Right renal pelvis (tissue), 4 donors: ENCODE data around the gene AHI1. TPM values are rescaled to one million over a fixed set of nuclear protein-coding genes. Genes with fewer than 3 reads are reported as not detected.
"Not testable (repeated sequence)": the region's sequence is repeated elsewhere in the genome, so short reads cannot be mapped to it uniquely, and the experiment has no call there.

ENCODE experiments used
- DNase-seq, 4 donors: peaks; one replicate each; pipeline ENCODE4 v3.0.0-alpha.2; 2013; ENCODE audit warnings: low read depth in 4 of 4, low spot score in 3 of 4, missing footprints in 1 of 4
- polyA plus RNA-seq, 4 donors: library from polyadenylated mRNA; unstranded; fragments of 120-200 nt; gene quantifications; one replicate each; pipeline ENCODE4 v1.2.1, GENCODE V29; 2013; ENCODE audit not compliant: insufficient read length in 4 of 4

The AHI1 gene
- polyA plus RNA-seq, 4 donors = 47.5 to 70.1 (median 58.9) TPM

DNA sequence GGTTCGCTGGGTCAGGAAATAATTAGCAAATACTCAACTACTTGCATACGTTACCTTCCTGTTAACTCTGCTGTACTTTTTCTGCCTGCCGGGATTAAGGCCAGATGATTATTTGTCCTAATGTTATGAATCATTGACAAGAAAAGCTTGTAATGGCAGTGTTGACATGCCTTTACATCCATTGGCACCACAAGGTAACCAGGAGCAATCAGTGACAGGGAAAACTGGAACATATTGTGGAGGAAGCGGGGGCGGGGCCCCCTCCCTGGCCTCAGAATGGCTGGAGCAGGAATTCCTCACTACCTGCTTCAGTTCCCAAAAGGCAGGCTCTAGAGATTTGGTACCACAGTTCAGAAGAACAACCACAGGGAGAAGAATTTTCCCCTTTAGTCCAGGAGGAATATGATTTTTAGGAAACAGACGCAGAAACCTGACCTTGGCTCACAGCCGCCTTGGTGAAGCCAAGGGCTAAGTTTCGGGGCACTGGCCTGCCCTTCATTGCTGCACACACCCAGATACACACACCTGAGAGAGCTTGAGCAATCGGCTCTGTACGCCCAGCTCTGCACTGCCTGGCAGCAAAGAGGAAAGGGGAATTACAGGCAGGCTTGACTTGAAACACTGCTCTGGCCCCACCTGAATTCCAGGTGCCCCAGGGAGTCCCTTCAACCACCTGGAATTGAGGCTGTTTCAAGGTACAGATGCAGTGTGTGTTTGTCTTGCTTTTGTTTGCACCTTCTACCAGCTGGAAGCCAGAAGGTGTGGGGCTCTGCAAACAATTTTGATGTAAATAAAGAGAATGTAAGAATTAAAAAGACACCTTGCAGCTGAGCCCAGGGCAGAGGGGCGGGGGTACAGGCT is 226.6 kb downstream of the AHI1 start:
- no peak for DNase-seq

DNA sequence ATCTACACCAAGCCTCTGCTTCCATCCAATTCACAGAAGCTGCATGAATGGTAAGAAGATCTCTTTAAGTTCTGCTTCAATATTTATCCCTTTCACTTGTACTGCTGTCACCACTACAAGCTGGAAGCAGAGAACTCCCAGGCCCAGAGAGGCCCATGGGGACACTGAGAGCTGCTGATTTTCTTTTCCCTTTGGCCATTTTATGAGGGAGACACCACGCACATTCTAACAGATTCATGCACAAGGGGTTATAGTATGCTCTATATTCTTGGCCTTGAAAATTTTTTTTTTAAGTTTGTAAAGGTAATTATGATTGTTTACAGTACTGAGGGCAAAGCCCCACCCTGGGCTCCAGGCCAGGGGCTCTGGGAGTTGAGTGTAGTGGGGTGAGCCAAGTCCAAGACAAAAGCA is 228.1 kb downstream of the AHI1 start:
- DNase-seq = no peak

DNA sequence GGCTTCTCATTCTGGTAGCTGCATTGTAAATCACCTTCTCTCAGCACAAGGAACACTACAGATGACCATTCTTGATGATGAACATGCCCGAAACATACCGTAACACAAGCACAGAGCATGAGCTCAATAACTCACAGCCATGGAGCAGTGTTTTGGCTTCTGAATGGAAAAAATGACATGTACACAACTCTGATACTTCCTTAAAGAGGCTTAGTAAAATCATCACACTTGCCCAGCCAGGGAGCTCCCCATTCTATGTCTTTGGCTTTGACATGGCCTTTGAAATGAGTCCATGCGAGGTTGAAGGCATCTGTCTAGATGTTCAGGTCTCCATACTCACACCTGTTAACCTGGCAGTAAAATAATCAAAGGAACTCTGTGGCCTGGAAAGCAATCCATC is 228.8 kb downstream of the AHI1 start:
- no peak for DNase-seq

DNA sequence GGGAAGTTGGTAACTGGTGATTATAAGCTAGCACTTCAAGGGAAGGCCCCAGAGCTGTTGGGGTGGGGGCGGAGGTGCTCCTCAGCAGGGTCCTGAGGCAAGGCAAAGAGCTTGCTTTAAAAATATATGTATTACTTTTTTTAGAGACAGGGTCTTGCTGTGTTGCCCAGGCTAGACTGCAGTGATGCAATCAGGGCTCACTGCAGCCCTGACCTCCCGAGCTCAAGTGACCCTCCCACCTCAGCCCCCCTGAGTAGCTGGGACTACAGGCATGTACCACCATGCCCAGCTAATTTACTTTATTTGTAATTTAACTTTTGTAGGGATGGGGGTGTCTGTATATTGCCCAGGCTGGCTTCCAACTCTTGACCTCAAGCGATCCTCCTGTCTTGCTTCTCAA is 229.3 kb downstream of the AHI1 start:
- no peak for DNase-seq

DNA sequence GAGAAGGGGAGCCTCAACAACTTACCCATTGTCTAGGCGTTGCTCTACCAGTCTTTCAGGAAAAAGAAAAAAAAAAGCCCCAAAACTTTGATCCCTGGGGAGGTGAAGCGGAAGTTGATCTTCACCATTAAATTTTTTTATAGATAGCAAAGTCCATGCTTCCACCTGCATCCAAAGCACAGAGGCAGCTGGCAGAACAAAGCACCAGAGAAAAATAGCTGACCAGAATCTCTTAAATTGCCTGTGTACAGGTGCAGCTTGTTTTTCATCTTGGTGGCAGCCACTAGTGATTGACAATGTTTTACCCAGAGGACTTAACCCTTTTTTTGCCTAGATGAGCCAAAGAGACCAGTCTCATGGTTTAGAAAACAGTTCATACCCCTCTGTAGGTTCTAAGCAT is 230.5 kb downstream of the AHI1 start:
- DNase-seq = no peak

DNA sequence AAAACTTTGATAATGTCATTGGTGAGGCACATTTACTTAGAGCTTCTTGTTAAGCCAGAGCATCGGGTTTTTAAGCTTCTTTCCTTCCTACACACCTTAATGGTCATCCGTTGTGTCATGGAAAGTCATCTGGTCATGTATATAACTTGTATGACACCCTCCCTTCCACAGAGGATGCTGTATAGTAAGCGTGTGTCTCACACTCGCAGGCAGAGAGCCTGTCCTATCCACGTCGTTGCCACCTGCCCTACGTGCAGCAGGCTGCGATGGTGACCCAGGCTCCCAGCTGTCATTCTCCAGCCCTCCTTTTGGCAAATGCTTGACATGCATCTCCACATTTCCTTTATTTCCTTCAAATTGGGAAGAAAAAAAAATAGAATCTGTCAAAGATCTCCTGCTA is 230.9 kb downstream of the AHI1 start:
- DNase-seq = no peak

DNA sequence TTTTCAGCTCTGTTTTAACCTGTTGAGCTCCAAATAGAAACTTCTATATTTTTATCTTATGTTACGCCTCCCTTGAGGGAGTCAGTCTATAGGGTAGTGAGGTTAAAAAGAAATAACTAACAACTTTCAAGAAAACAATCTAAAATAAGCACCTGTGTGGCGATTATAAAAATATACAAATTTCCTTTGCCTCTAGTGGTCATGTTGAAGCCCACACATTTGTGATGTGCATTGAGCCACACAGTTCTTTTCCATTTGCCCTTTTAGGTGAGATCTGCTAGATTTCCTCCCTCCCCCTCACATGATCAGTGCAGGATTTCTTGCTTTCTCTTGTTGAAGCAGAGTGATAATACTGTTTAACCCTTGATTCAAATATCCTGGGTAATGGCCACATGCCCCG is 232.3 kb downstream of the AHI1 start:
- no peak for DNase-seq

DNA sequence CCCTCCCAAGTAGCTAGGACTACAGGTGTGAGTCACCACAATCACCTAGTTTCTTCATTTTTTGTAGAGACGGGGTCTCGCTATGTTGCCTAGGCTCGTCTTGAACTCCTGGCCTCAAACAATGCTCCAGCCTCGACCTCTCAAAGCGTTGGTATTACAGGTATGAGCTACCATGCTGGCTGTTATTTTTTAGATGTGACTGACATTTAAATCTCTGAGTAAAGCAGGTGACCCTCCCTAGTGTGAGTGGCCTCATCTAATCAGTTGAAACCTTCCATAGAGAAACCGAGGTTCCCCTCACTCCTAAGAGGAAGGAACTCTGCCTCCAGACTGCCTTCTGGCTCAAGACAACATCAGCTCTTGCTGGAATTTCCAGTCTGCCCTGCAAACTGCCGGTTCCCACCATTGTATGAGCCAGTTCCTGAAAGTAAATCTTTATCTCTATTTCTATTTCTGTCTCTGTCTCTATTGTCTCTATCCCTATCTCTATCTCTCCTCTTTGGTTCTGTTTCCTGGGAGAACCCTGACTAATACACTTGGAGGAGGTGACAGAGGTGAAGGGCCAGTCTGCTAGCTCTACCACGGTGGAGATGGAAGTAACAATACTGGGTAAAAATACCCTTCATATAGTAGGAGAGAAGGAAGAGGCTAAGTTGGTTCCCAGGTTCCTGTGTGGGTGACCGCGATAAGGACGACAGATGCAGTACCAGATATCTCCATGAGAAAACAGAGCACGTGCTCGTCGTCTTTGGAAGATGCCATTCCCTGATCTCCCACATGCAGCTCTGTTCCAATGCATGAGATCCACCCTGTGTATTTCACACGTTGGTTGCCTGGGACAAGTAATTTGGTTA is 235.4 kb downstream of the AHI1 start:
- DNase-seq = no peak

DNA sequence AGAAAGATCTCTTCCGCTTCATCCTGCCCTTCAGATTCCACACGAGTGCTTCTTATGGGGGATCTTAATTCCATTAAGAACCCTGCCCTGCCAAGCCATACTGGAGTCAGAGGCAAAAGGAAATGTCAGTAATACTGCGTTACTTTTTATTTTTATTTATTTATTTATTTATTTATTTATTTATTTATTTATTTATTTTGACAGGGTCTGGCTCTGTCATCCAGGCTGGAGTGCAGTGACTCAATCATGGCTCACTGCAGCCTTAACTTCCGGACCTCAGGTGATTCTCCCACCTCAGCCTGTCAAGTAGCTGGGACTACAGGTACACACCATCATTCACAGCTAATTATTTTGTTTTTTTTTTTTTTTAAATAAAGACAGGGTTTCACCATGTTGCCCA is 236.9 kb downstream of the AHI1 start:
- DNase-seq = no peak

DNA sequence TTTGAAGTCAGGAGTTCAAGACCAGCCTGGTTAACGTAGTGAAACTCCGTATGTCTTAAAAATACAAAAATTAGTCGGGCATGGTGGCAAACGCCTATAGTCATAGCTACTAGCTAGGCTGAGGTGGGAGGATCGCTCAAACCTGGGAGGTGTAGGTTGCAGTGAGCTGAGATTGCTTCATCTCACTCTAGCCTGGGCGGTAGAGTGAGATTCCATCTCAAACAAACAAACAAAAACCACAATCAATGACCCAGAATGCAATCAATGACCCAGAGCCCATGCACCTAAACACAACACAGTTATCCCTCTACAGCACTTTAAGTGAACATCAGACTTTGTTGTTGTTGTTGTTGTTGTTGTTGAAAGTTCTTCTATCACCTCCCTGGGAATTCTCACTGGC is 238.6 kb downstream of the AHI1 start:
- no peak for DNase-seq

DNA sequence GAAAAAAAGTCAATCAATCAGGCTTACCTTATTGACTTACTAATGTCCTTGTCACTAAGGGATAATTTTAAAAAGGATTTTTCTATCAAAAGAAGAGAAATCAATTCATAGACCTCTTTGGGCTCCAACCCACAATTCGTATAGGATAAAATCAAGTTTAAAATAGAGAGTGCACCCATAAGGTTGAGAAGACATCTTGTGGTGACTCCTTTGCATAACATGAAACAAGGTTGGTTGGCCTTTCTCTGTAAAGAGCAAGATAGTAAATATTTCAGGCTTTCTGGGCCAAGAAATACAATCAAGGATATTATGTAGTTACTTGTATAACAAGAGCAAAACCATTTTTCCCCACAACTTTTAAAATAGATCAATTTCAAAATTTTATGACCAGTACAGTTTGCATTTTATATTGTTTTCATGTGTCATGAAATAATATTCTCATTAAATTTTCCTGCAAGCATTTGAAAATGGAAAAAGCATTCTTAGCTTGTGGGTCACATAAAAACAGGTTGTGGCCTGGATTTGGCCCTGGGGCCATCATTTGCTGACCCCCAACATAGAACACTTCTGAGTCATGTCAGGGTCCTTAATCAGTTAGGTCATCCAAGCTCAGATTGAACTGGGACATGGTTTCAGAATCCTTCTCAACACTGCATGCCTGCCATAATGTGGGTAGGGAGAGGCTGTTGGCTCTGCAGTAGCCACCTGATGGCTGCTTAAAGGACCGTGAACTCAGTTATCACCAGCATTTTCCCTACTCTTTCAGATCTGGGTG is 239.7 kb downstream of the AHI1 start:
- DNase-seq = no peak

DNA sequence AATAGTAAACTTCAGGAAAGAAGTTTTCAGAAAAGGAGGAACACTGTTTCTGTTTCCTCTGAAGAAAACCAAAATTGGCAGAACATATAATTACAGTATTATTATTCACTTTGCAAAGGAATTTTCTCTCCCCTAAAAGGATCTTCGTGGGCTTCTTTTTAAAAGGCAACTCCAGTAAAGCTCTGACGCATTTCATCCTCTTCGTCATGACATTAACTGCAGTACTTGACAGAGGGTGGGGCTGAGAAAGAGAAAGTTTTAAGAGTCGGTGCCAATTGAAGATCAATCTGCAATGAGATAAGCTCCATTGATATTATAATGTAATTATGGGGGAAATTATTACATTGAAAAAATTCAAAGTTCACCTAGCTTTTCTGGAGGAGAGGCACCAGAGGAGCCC is 240.7 kb downstream of the AHI1 start:
- no peak for DNase-seq

DNA sequence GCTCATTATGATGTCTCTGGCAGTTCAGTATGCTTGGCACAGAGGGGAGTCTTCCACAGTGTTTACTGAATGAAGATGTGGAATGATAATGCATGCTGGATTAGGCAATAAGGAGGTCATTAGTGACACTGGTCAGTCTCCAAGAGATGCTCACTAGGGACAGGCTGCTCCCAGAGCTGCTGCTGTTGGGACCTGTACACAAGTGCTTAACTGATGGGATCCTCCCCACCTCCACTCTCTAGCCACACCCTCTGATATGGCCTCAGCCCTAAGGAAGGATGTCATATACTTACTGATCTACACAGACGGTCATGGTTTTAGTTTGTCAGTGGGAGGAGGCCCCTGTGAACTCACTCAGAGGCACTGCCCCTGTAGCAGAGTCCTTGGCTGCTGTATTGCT is 243.1 kb downstream of the AHI1 start:
- no peak for DNase-seq

DNA sequence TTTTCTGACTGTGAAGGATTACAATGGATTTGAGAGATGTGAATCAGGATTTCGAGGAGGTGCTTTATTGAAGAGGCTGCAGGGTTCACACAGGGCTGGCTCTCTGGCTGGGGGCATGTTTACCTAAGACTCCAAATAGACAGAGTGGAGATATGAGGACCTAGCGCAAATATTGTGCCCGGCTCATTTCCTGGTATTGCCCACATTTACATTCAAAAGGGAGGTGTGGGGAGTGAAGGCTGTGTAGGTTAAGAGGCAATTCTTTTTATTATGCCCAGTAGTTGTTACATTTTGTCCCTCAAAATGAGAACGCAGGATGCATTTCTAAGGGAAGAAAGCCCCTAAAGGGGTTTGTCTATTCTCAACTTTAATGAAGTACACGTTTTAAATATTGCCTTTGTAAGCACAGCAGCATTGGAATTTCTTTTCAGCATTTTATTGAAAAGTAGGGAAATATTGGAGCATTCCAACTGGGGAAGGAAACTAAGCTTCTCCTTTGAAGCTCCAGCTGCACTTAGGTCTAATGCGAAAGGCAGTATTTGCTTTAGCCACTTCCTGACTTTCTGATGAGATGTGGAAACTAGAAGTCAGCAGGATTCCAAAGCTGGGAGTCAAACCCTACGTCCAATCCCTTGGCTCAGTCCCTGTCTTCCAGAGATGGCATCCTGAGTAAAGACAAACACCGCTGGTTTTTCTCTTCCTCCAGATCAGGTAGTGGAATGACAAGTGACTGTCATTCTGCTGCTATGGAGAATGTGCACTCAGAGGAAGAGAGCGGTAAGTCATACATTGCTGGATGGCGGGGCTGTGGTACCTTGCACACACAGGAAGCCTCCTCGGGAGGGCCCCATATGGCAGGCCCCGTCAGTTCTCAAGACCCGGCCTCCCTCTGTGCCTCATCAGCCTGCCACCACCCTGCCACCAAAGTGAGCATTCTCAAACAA is 245.8 kb downstream of the AHI1 start:
- DNase-seq = no peak

DNA sequence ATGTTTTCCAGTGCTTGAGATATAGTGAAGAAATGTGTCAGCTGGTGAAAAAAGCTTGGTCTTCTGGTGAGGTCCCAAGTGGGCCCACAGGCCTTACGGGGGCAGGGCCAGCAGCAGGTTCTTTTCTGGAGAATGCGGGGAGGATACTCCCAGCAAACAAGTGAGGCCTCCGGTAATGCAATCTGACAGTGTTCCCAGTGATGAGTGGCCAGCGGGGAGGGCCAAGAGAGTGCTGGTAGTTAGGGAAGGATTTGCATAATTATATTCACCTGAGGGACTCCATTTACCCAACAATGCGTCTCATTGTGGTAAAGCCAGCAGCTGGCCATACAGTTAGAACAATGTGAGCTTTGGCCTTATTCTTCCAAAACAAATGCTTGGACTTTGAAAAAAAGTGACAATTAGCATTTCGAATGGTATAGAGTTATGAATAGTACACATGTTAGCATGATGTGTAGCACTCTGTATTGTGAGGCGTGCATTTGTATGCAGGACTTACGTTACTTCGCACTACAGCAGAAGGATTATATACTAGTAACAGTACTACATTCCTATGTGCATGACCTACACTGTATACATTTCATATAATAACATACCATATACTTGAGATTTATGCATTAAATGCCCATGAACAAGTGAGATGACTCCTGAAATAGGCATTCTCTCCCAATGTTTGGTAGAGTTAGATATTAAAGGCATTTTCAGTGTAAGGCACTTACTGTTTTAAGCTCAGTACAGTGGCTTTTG is 246.6 kb downstream of the AHI1 start:
- no peak for DNase-seq

DNA sequence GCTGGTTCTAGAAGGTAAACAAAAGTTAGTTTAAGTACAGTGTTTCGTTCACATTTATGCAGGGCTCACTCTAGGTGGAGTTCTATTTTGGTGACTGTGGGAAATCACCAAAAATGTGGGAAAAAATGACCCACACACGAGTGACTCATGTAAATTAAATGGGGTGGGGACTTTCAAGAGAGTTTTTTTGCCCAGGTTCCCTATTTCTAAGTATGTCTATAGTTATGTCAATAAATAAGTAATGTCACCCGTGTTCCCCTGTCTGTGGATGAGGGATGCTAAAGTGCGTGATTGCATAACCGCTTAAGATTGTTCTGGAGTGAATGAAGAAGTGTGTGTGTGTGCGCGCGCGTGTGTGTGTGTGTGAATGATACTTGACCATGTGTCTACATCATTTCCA is 247.3 kb downstream of the AHI1 start:
- no peak for DNase-seq

DNA sequence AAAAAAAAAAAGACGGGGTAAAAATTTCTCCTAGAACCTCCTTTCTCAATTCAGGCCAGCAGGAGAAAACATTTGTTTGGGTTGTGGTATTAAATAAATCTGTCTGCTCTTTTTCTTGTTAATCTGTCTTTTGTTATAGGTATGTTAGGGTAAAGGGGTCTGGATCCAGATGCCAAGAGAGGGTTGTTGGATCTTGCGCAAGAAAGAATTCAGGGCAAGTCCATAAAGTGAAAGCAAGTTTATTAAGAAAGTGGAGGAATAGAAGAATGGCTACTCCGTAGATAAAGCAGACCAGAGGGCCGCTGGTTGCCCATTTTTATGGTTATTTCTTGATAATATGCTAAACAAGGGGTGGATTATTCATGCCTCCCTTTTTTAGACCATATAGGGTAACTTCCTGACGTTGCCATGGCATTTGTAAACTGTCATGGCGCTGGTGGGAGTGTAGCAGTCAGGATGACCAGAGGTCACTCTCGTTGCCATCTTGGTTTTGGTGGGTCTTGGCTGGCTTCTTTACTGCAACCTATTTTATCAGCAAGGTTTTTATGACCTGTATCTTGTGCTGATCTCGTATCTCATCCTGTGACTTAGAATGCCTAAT is 251.0 kb downstream of the AHI1 start:
- not testable (repeated sequence) for DNase-seq

DNA sequence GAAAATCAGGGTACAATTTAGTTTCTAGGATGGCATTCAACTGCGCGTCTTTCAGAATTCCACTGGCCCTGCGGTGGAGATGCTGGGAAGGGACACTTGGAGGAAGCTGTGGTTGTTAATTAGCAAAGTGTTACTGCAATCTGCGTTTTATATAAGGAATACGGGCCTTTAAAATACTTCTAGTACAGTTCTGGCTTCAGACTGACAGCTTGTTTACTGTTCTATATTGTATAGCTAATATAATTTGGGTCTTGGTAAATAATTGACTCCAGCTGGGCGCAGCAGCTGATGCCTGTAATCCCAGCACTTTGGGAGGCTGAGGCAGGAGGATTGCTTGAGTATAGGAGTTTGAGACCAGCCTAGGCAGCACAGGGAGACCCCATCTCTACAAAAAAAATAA is 252.7 kb downstream of the AHI1 start:
- no peak for DNase-seq
